Trophoblast cell (in vitro differentiated cells and primary cell): ENCODE data around the gene SRSF2.

Experiments used
- DNase-seq, 2 donors: peaks; one replicate each; pipeline ENCODE4 v3.0.0-alpha.2; 2016
- H2AFZ ChIP-seq: 2 replicates; pipeline ENCODE4 v1.6.1; 2013; ENCODE audit warnings: low read length, moderate library complexity, mild to moderate bottlenecking; ENCODE audit not compliant: insufficient read depth, poor library complexity
- H2AK5ac ChIP-seq: 2 replicates; pipeline ENCODE4 v1.6.1; 2013; ENCODE audit warnings: mild to moderate bottlenecking, low read length
- H2BK120ac ChIP-seq: 2 replicates; pipeline ENCODE4 v1.6.1; 2013; ENCODE audit warnings: low read length, mild to moderate bottlenecking, moderate library complexity; ENCODE audit not compliant: insufficient read depth, poor library complexity
- H2BK12ac ChIP-seq: 2 replicates; pipeline ENCODE4 v1.6.1; 2013; ENCODE audit warnings: mild to moderate bottlenecking, low read length, moderate library complexity
- H2BK5ac ChIP-seq: 2 replicates; pipeline ENCODE4 v1.6.1; 2013; ENCODE audit warnings: low read length, low read depth, moderate library complexity, mild to moderate bottlenecking; ENCODE audit not compliant: poor library complexity
- H3K14ac ChIP-seq: 2 replicates; pipeline ENCODE4 v1.6.1; 2013; ENCODE audit warnings: mild to moderate bottlenecking, low read length
- H3K18ac ChIP-seq: 2 replicates; pipeline ENCODE4 v1.6.1; 2013; ENCODE audit warnings: mild to moderate bottlenecking, low read length
- H3K23ac ChIP-seq: 2 replicates; pipeline ENCODE4 v1.6.1; 2013; ENCODE audit warnings: low read length
- H3K27ac ChIP-seq: 2 replicates; pipeline ENCODE4 v1.5.1; 2013; ENCODE audit warnings: low read depth, mild to moderate bottlenecking, inconsistent platforms, low read length, moderate library complexity
- H3K27me3 ChIP-seq: 2 replicates; pipeline ENCODE4 v1.6.1; 2013; ENCODE audit warnings: inconsistent platforms, mild to moderate bottlenecking, low read length, moderate library complexity; ENCODE audit not compliant: insufficient read depth
- H3K36me3 ChIP-seq, 2 experiments: 1 replicate in 1 of 2; 2 replicates in 1 of 2; pipeline ENCODE4 v1.6.1; 2013; ENCODE audit warnings: low read length in 2 of 2, mild to moderate bottlenecking in 2 of 2, moderate library complexity in 1 of 2; ENCODE audit not compliant: insufficient read depth in 2 of 2, control insufficient read depth in 1 of 2
- H3K4ac ChIP-seq: 2 replicates; pipeline ENCODE4 v1.6.1; 2013; ENCODE audit warnings: low read depth, mild to moderate bottlenecking, low read length, moderate library complexity
- H3K4me1 ChIP-seq, 2 experiments: 1 replicate in 1 of 2; 2 replicates in 1 of 2; pipeline ENCODE4 v1.6.1; 2013; ENCODE audit warnings: low read length in 2 of 2, mild to moderate bottlenecking in 2 of 2, moderate library complexity in 1 of 2; ENCODE audit not compliant: insufficient read depth in 2 of 2, control insufficient read depth in 1 of 2
- H3K4me2 ChIP-seq: 2 replicates; pipeline ENCODE4 v1.6.1; 2013; ENCODE audit warnings: inconsistent platforms, mild to moderate bottlenecking, low read length, moderate library complexity
- H3K4me3 ChIP-seq: 2 replicates; pipeline ENCODE4 v1.5.1; 2013; ENCODE audit warnings: mild to moderate bottlenecking, low read depth, low read length, inconsistent platforms
- H3K79me1 ChIP-seq: one replicate; pipeline ENCODE4 v1.6.1; 2013; ENCODE audit warnings: low read length
- H3K79me2 ChIP-seq: 2 replicates; pipeline ENCODE4 v1.6.1; 2013; ENCODE audit warnings: low read length, mild to moderate bottlenecking; ENCODE audit not compliant: control insufficient read depth, insufficient read depth, poor library complexity
- H3K9ac ChIP-seq: 2 replicates; pipeline ENCODE4 v1.6.1; 2013; ENCODE audit warnings: mild to moderate bottlenecking, low read length
- H3K9me3 ChIP-seq: 2 replicates; pipeline ENCODE4 v1.6.1; 2013; ENCODE audit warnings: low read depth, mild to moderate bottlenecking, control low read depth, inconsistent platforms, low read length; ENCODE audit not compliant: insufficient read depth
- H4K12ac ChIP-seq: 2 replicates; pipeline ENCODE4 v1.6.1; 2013; ENCODE audit warnings: low read depth, mild to moderate bottlenecking, low read length, moderate library complexity
- H4K8ac ChIP-seq: 2 replicates; pipeline ENCODE4 v1.6.1; 2013; ENCODE audit warnings: low read depth, mild to moderate bottlenecking, low read length, moderate library complexity
- H4K91ac ChIP-seq: one replicate; pipeline ENCODE4 v1.6.1; 2013; ENCODE audit warnings: low read depth, mild to moderate bottlenecking, low read length, moderate library complexity
- WGBS: extraction: QIAGEN DNeasy Blood & Tissue Kit; methylation state at CpG from one replicate; pipeline ENCODE4 v1.1.7; 2013; ENCODE audit warnings: missing lambda C conversion rate; ENCODE audit not compliant: insufficient read length, insufficient coverage; ENCODE audit errors: extremely low coverage; 5-methylcytosine and 5-hydroxymethylcytosine counted together

Gene SRSF2

GRCh38 chr17:76716839-76717215 is 20.3 kb downstream of the SRSF2 start:
- H3K23ac ChIP-seq = no peak overlapping the region
- H4K91ac ChIP-seq = no peak overlapping the region
- H2BK12ac ChIP-seq = no peak overlapping the region
- H3K79me1 ChIP-seq = no peaks in the 10 kb centered on the region
- no peak overlapping the region for H2AFZ ChIP-seq
- no peak overlapping the region for H2AK5ac ChIP-seq
- H3K4ac ChIP-seq = no peak overlapping the region
- no peak overlapping the region for H3K4me2 ChIP-seq
- no peak overlapping the region for H3K14ac ChIP-seq
- no peak overlapping the region for H3K27ac ChIP-seq
- H2BK5ac ChIP-seq = no peak overlapping the region
- H2BK120ac ChIP-seq = no peak overlapping the region
- no peaks in the 10 kb centered on the region for H3K9me3 ChIP-seq
- H4K8ac ChIP-seq = no peak overlapping the region
- H3K4me3 ChIP-seq = no peak overlapping the region
- no CpG with 5 or more reads among the region's 6 CpGs for WGBS
- H3K9ac ChIP-seq = no peak overlapping the region
- no peak overlapping the region for H3K18ac ChIP-seq
- H4K12ac ChIP-seq = no peak overlapping the region
- DNase-seq = peak; percentile 88 to 96
- H3K4me1 ChIP-seq = no peaks in the 10 kb centered on the region
- H3K79me2 ChIP-seq = no peaks in the 10 kb centered on the region
- H3K36me3 ChIP-seq = peaks cover 45 to 61% of the 10 kb centered on the region in 2 experiments
- no peaks in the 10 kb centered on the region for H3K27me3 ChIP-seq

GRCh38 chr17:76716146-76716838 is 20.8 kb downstream of the SRSF2 start:
- H3K4me1 ChIP-seq = peaks cover 0 to 2% of the 10 kb centered on the region in 2 experiments
- H2AFZ ChIP-seq = no peak overlapping the region
- no peaks in the 10 kb centered on the region for H3K9me3 ChIP-seq
- H3K4ac ChIP-seq = no peak overlapping the region
- H2BK120ac ChIP-seq = no peak overlapping the region
- no peaks in the 10 kb centered on the region for H3K79me2 ChIP-seq
- H3K79me1 ChIP-seq = no peaks in the 10 kb centered on the region
- H3K23ac ChIP-seq = no peak overlapping the region
- no peak overlapping the region for H3K27ac ChIP-seq
- H2BK5ac ChIP-seq = no peak overlapping the region
- H4K12ac ChIP-seq = no peak overlapping the region
- no peak overlapping the region for H3K18ac ChIP-seq
- no peak overlapping the region for H2BK12ac ChIP-seq
- no peak overlapping the region for H4K91ac ChIP-seq
- no peak overlapping the region for H4K8ac ChIP-seq
- no peak overlapping the region for H3K14ac ChIP-seq
- no peaks in the 10 kb centered on the region for H3K27me3 ChIP-seq
- no CpG with 5 or more reads among the region's 13 CpGs for WGBS
- peak overlapping the region; percentile 30 for H3K4me3 ChIP-seq
- no peak overlapping the region for H3K9ac ChIP-seq
- no peak overlapping the region for H2AK5ac ChIP-seq
- peaks cover 43 to 56% of the 10 kb centered on the region in 2 experiments for H3K36me3 ChIP-seq
- H3K4me2 ChIP-seq = no peak overlapping the region
- peak; percentile 45 to 51 for DNase-seq

DNA sequence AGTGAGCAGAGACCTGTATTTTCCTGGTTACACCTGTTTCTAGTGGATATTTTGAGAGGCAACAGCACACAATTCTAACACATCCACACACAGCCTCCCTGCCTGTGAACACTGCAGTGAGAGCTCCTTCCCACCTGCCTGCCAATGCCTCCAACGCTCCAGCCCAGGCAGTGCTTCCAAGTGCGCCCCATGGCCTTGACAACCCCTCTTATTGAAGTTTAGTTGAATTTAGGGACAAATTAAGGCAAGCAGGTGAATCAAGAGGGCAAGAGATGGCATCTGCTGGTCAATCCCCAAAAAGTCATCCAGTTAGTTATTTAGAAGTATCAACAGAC is 21.7 kb downstream of the SRSF2 start:
- Histone ChIP-seq H3K18ac (no peak overlapping the region), H3K4me3 (no peak overlapping the region), H2AK5ac (no peak overlapping the region), H3K9me3 (no peaks in the 10 kb centered on the region), H3K27ac (no peak overlapping the region), H3K4ac (no peak overlapping the region), H2AFZ (no peak overlapping the region), H3K79me1 (peaks cover under 1% of the 10 kb centered on the region), H4K91ac (no peak overlapping the region), H3K79me2 (no peaks in the 10 kb centered on the region), H3K36me3 (peaks cover 38 to 49% of the 10 kb centered on the region in 2 experiments), H3K27me3 (no peaks in the 10 kb centered on the region), H3K9ac (no peak overlapping the region), H3K4me2 (no peak overlapping the region), H3K23ac (no peak overlapping the region), H3K14ac (no peak overlapping the region), H2BK5ac (no peak overlapping the region), H2BK12ac (no peak overlapping the region), H2BK120ac (no peak overlapping the region), H3K4me1 (peaks cover 2 to 6% of the 10 kb centered on the region in 2 experiments), H4K8ac (no peak overlapping the region), H4K12ac (no peak overlapping the region)
- no CpG with 5 or more reads among the region's 2 CpGs for WGBS
- no peak for DNase-seq

DNA sequence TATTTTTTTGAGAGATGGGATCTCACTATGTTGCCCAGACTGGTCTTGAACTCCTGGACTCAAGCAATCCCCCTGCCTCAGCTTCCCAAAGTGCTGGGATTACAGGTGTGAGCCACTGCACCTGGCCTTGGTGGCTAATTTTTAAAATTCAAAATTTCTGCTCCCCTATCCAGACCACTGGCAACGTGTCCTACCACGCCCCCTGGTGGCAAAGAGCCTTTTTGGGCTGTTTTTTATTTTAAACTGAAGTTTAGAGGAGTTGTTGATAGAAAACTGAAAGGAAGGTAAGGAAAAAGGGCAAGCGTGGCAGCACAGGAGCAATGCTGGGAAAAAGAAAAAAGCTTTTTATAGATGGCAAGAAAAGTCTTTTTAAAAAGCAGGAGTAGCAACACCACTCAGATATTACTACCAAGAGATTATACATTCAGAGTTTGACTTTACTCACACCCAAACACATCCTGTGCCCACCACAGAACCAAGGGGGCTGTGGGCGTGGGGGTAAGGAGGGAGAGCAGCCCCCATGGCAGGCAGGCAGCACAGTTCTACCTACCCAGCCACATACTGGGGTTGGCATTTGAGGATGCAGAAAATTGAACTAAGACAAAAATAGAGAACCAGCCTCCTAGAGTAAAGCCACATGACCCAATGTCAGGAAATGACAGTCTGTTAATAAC is 22.2 kb downstream of the SRSF2 start:
- Histone ChIP-seq H2BK120ac (no peak overlapping the region), H3K4me3 (no peak overlapping the region), H4K8ac (no peak overlapping the region), H2AK5ac (no peak overlapping the region), H3K79me2 (peaks cover 4% of the 10 kb centered on the region), H3K23ac (no peak overlapping the region), H2BK12ac (no peak overlapping the region), H3K9ac (no peak overlapping the region), H3K27ac (no peak overlapping the region), H3K9me3 (no peaks in the 10 kb centered on the region), H4K12ac (no peak overlapping the region), H3K14ac (no peak overlapping the region), H3K18ac (no peak overlapping the region), H3K4me2 (no peak overlapping the region), H3K36me3 (peaks cover 33 to 44% of the 10 kb centered on the region in 2 experiments), H3K4me1 (peaks cover 6% of the 10 kb centered on the region in 2 experiments), H3K79me1 (peaks cover 5% of the 10 kb centered on the region), H3K27me3 (no peaks in the 10 kb centered on the region), H2BK5ac (no peak overlapping the region), H2AFZ (no peak overlapping the region), H4K91ac (no peak overlapping the region), H3K4ac (no peak overlapping the region)
- peak; percentile 63 to 91 for DNase-seq
- WGBS = no CpG with 5 or more reads among the region's 4 CpGs
